ENCODE data around the gene KLRF1. TPM values are rescaled to one million over a fixed set of nuclear protein-coding genes. Genes with fewer than 3 reads are reported as not detected.

Gene KLRF1
- total and polyA plus RNA-seq, 7 donors: 0.35 to 2.2 (median 1.6) TPM; not detected in 3

GRCh38 chr12:9796346-9796745, 30.9 kb upstream of the KLRF1 start:
- Histone ChIP-seq H3K27ac (no peak overlapping the region), H3K4me1 (no peaks in the 10 kb centered on the region), H3K36me3 (no peaks in the 10 kb centered on the region), H3K27me3 (no peaks in the 10 kb centered on the region), H3K4me3 (no peak overlapping the region), H3K9me3 (no peaks in the 10 kb centered on the region)
- intact Hi-C loops (cut with DNase I): no loop called here
- no peak for DNase-seq
- WGBS, 2 donors: 54 to 89% methylated on average over 5 of the region's 5 CpGs
- TF ChIP-seq POLR2AphosphoS5 (IDR thresholded peaks at IDR 0.05) (no peak), EP300 (IDR thresholded peaks at IDR 0.05) (no peak), POLR2A (IDR thresholded peaks at IDR 0.05) (no peak), CTCF (IDR thresholded peaks at IDR 0.05) (no peak)

DNA sequence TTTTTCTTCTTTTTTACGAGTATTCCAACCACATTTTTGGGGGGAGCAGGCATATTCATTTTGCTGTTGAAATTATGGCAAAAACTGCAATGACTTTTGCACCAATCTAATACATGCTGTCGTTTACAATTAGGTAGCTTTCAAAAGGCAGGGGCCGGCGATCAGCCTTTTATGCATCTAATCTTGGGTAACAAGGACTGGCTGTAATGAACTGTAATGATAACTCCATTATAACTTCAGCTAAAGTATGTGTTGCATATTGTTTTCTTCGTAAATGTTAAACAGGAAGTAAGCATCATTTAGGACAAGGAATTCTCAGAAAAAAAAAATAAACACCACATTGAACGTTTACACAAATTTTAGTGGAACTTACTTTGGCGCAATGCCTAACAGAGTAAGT, 30.3 kb upstream of the KLRF1 start:
- intact Hi-C loops (cut with DNase I): no loop called here
- Histone ChIP-seq H3K36me3 (no peaks in the 10 kb centered on the region), H3K27me3 (no peaks in the 10 kb centered on the region), H3K4me1 (no peaks in the 10 kb centered on the region), H3K4me3 (no peak overlapping the region), H3K9me3 (no peaks in the 10 kb centered on the region), H3K27ac (no peak overlapping the region)
- WGBS, 2 donors: 53 to 63% methylated on average over 7 of the region's 7 CpGs
- TF ChIP-seq CTCF (IDR thresholded peaks at IDR 0.05) (no peak), EP300 (IDR thresholded peaks at IDR 0.05) (no peak), POLR2AphosphoS5 (IDR thresholded peaks at IDR 0.05) (no peak), POLR2A (IDR thresholded peaks at IDR 0.05) (no peak)
- no peak for DNase-seq

- Histone ChIP-seq H3K27me3 (no peaks in the 10 kb centered on the region), H3K36me3 (no peaks in the 10 kb centered on the region), H3K9me3 (no peaks in the 10 kb centered on the region), H3K4me3 (no peak overlapping the region), H3K4me1 (no peaks in the 10 kb centered on the region), H3K27ac (no peak overlapping the region)
- TF ChIP-seq EP300 (IDR thresholded peaks at IDR 0.05) (no peak), CTCF (IDR thresholded peaks at IDR 0.05) (no peak), POLR2A (IDR thresholded peaks at IDR 0.05) (no peak), POLR2AphosphoS5 (IDR thresholded peaks at IDR 0.05) (no peak)
- DNase-seq: no peak
- WGBS, 2 donors: 43 to 50% methylated on average over 7 of the region's 7 CpGs
- intact Hi-C loops (cut with DNase I): no loop called here
Measured at GRCh38 chr12:9797722-9798619, 29.3 kb upstream of the KLRF1 start.

DNA sequence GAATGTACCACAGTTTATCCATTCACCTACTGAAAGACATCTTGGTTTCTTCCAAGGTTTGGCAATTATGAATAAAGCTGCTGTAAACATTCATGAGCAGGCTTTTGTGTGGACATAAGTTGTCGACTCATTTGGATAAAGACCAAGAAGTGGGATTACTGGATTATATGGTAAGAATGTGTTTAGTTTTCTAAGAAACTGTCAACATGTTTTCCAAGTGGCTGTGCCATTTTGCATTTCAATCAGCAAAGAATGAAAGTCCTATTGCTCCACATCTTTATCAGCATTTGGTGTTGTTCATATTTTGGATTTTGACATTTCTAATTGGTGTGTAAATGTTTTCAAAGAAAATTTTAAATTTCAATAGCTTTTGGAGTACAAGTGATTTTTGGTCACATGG, 27.3 kb upstream of the KLRF1 start:
- Histone ChIP-seq H3K27me3 (no peaks in the 10 kb centered on the region), H3K27ac (no peak overlapping the region), H3K9me3 (no peaks in the 10 kb centered on the region), H3K4me1 (no peaks in the 10 kb centered on the region), H3K36me3 (no peaks in the 10 kb centered on the region), H3K4me3 (no peak overlapping the region)
- 40 to 82% methylated on average over 1 of the region's 1 CpG for WGBS, 2 donors
- intact Hi-C loops (cut with DNase I): no loop called here
- no peak for DNase-seq
- TF ChIP-seq POLR2AphosphoS5 (IDR thresholded peaks at IDR 0.05) (no peak), CTCF (IDR thresholded peaks at IDR 0.05) (no peak), EP300 (IDR thresholded peaks at IDR 0.05) (no peak), POLR2A (IDR thresholded peaks at IDR 0.05) (no peak)

All from sigmoid colon (tissue), 7 donors.